Stimulated activated CD4-positive, alpha-beta T cell treated with anti-CD3 and anti-CD28 coated beads, TNF-alpha, amount 100 ng/mL, for 1 hour (primary cell): ENCODE results near the gene PDXDC1.
"Not testable (repeated sequence)": the region's sequence is repeated elsewhere in the genome, so short reads cannot be mapped to it uniquely, and the experiment has no call there.

Experiments used
- DNase-seq, 3 donors: peaks; one replicate each; pipeline ENCODE4 v3.0.0-alpha.2; 2020; ENCODE audit warnings: low read depth in 3 of 3, low spot score in 1 of 3

PDXDC1 gene

GRCh38 chr16:15148831-15149230 lies 174.0 kb downstream of the PDXDC1 start:
- DNase-seq: not testable (repeated sequence)

DNA sequence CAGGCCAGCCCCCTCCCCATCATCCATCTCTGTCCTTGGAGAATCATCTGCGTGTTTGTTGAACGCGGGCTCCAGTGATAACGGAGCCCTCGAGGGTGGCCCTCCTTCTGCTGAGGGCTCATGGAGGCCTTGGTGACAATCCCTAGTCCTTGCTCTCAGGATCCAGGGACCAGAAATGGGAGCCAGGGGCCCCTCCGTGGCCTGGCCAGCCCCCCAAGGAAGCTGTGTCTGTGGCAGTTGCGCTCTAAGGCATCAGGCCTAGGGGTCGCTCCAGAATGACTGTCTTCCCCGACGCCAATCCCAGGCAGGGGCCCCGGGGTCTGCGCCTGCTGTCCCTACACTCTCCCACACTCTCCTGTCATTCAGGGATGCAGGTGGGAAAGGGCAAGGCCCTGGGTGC lies 174.4 kb downstream of the PDXDC1 start:
- DNase-seq: not testable (repeated sequence)

DNA sequence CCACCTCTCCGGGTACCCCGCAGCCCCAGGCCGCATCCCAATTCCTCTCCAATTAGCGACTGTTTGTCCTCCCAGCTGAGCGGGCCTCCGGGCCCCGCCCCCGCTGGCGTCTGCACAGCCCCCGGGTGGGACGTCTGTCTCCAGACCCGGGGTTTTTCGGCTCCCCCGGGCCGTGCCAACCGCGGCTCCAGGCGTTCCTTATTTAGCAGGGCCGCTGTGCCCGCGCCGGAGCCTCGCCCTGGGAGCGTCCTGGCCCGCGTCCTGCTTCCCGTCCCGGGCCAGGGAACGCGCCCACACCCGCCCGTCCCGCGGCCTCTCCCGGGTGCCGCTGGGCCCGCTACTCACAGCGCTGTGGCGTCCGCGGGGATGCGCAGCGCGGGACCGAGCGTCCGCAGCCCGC lies 179.2 kb downstream of the PDXDC1 start:
- DNase-seq: not testable (repeated sequence)

- peak; percentile 68 to 79 (median 71) for DNase-seq
Observed at GRCh38 chr16:15154650-15155562, 180.1 kb downstream of the PDXDC1 start.

- DNase-seq: not testable (repeated sequence)
Observed at GRCh38 chr16:15157644-15158043, 182.8 kb downstream of the PDXDC1 start.

DNA sequence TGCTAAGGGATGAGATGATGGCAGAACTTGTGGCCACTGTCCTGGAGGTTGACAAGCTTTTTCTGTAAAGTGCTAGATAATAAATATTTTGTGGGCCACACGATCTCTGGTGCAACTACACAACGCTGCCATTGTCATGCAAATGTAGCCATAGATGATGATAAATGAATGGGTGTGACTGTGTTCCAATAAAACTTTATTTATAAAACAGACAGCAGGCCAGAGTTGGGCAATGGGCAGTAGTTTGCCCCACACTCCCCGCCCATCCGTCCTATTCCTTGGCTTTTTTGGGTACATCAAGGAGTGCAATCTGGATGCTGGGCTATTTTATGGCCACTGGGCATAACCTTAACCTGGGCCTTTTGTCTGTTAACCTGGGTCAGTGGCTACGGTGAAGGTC lies 184.8 kb downstream of the PDXDC1 start:
- DNase-seq: not testable (repeated sequence)

DNA sequence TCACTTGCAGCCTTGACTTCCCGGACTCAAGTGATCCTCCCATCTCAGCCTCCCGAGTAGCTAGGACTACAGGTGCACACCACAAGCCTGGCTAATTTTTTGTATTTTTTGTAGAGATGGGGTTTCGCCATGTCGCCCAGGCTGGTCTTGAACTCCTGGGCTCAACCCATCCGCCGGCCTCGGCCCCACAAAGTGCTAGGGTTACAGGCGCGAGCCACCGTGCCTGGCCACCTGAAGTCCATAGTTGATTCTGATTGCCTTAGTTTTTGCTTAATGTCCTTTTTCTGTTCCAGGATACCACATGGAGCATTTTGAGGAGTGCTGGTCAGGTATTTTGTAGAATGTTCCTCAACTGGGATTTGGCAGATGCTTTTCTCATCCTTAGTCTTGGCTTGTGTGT lies 185.7 kb downstream of the PDXDC1 start:
- DNase-seq: not testable (repeated sequence)

DNA sequence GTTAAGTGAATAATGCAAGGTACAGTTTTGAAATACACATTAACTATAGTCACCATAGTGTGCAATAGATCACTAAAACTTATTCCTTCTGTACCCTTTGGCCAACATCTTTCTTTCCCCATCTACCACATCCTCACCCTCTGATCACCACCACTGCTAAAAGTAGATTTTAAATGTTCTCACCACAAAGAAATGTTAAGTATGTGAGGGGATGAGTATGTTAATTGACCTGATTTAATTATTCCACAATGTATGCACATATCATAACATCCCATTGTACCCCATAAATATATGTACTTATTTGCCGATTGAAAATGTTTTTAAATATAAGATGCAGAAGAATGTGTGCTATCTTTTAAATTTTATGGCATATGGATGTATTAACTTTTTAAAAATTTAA lies 188.2 kb downstream of the PDXDC1 start:
- DNase-seq: not testable (repeated sequence)

- not testable (repeated sequence) for DNase-seq
Observed at GRCh38 chr16:15166177-15166576, 191.4 kb downstream of the PDXDC1 start.

- DNase-seq: not testable (repeated sequence)
Observed at GRCh38 chr16:15168303-15168702, 193.5 kb downstream of the PDXDC1 start.

GRCh38 chr16:15168953-15169652 lies 194.3 kb downstream of the PDXDC1 start:
- not testable (repeated sequence) for DNase-seq

DNA sequence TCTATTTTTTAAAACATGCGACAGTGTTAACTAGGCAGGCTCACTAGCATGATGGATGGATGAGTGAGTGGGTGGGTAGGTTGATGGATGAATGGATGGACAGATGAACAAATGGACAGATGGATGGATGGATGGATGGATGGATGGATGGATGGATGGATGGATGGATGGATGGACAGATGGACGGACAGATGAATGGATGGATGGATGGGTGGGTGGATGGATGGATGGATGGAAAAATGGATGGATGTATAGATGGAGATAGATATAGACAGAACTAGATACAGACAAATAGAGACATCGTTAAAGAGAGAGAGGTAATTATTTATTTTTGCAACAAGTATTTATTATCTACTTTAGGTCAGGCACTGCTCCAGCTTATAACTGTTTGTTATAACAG lies 205.1 kb downstream of the PDXDC1 start:
- not testable (repeated sequence) for DNase-seq

GRCh38 chr16:15180946-15181345 lies 206.1 kb downstream of the PDXDC1 start:
- not testable (repeated sequence) for DNase-seq

- not testable (repeated sequence) for DNase-seq
Observed at GRCh38 chr16:15184000-15184399, 209.2 kb downstream of the PDXDC1 start.
